BJ (cell line): ENCODE measurements around the gene CNNM2. TPM values are rescaled to one million over a fixed set of nuclear protein-coding genes. Genes with fewer than 3 reads are reported as not detected.
A peak's percentile ranks its signal among the peaks of the same experiment; 100 is the strongest.

Experiments
- CTCF ChIA-PET: fragments of 350-600 bp; formaldehyde crosslinking; extraction: SDS; loops from one replicate; lab custom pipeline; 2021; ENCODE audit warnings: antibody characterized with exemption, inconsistent platforms; lab: Yijun Ruan, JAX
- POLR2A ChIA-PET: fragments of 300-600 bp; sonication (Branson Sonifier 250); formaldehyde crosslinking; extraction: SDS; loops from one replicate; lab custom pipeline; 2021; ENCODE audit warnings: antibody characterized with exemption; lab: Charles Lee
- DNase-seq: peaks from one replicate; pipeline ENCODE4 v3.0.0-alpha.2; 2011; ENCODE audit warnings: low read depth
- H3K27me3 ChIP-seq: 2 replicates; pipeline ENCODE4 v1.6.0; 2011; ENCODE audit warnings: low read length; ENCODE audit not compliant: control insufficient read depth, insufficient read depth
- H3K36me3 ChIP-seq: 2 replicates; pipeline ENCODE4 v1.5.1; 2011; ENCODE audit warnings: low read length; ENCODE audit not compliant: control insufficient read depth, insufficient read depth
- H3K4me3 ChIP-seq: 2 replicates; pipeline ENCODE4 v1.5.1; 2011; ENCODE audit warnings: low read depth, mild to moderate bottlenecking, control low read depth, low read length
- polyA plus RNA-seq: library from polyadenylated mRNA; depleted of rRNA; stranded (reverse); fragments of >200 nt; gene quantifications from 2 replicates; pipeline ENCODE4 v1.2.3, GENCODE V29; 2011
- TF ChIP-seq, protein P1 (sequence below): IDR thresholded peaks from 2 replicates; pipeline ENCODE4 v1.5.1; 2011; ENCODE audit warnings: low read depth, mild to moderate bottlenecking, control low read depth, inconsistent platforms, low read length, moderate library complexity; ENCODE audit not compliant: insufficient read depth

The CNNM2 gene
- polyA plus RNA-seq, 1 experiment = 3.7 TPM

DNA sequence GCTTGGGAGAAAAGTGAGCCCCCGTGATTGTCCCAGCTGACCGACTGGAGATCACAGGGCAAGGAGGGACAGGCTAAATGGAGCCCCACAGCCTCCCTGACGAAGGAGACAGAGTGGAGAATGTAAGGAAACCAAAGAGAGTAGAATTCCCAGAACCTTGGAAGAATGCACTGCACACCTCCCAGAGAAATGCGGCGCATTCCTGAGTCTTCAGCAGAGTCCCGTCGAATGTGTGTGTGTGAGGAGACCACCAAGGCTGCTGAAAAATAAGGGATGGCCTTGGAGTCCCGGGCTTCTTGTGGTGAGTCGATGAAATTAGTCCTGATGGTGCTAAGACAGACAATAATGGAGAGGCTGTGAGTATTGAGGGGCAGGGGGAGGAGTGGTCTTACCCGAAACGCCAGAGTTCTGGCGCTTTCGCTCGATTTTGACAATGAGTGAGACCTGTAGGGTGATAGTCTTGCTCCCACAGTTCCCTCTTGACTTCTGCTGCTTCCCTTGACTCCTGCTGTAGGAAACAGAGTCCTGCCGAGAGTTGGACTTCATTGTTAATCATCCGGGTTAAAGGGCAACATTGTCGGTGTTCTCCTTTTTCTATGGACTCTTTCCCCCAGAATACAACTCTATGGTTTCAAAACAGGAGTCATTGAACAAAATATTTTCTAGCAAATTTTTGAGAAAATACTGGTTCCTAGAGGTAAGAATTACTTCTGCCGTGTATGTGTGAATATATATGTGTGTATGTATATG is 103.2 kb downstream of the CNNM2 start:
- ChIA-PET CTCF (no interaction called here), POLR2A (no interaction called here)
- Histone ChIP-seq H3K4me3 (no peak overlapping the region), H3K36me3 (no peaks in the 10 kb centered on the region), H3K27me3 (no peaks in the 10 kb centered on the region; the same call in 1 of the 2 replicates)
- TF ChIP-seq, protein P1, sequence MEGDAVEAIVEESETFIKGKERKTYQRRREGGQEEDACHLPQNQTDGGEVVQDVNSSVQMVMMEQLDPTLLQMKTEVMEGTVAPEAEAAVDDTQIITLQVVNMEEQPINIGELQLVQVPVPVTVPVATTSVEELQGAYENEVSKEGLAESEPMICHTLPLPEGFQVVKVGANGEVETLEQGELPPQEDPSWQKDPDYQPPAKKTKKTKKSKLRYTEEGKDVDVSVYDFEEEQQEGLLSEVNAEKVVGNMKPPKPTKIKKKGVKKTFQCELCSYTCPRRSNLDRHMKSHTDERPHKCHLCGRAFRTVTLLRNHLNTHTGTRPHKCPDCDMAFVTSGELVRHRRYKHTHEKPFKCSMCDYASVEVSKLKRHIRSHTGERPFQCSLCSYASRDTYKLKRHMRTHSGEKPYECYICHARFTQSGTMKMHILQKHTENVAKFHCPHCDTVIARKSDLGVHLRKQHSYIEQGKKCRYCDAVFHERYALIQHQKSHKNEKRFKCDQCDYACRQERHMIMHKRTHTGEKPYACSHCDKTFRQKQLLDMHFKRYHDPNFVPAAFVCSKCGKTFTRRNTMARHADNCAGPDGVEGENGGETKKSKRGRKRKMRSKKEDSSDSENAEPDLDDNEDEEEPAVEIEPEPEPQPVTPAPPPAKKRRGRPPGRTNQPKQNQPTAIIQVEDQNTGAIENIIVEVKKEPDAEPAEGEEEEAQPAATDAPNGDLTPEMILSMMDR = no peak
- DNase-seq = no peak

DNA sequence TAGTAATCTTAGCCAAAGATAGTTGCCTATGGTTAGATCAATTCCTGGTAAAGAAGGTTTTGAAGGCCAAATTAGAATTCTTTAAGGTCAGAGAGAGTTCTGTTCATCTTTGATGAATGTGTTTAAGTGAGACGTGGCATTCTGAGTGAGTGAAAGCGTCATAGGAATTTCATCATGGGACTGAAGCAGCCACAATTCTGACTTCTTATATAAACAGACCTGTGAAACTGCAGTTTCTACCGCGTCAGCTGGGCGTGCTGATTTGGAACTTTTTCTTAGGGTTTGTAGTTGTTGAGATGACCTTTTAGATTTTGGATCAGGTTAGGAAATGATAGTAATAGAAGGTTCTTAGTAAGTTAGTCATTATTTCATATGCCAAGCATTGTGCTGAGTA is 103.8 kb downstream of the CNNM2 start:
- ChIA-PET POLR2A (no interaction called here), CTCF (no interaction called here)
- Histone ChIP-seq H3K4me3 (no peak overlapping the region), H3K27me3 (no peaks in the 10 kb centered on the region), H3K36me3 (no peaks in the 10 kb centered on the region)
- no peak for DNase-seq
- TF ChIP-seq, protein P1 = no peak

DNA sequence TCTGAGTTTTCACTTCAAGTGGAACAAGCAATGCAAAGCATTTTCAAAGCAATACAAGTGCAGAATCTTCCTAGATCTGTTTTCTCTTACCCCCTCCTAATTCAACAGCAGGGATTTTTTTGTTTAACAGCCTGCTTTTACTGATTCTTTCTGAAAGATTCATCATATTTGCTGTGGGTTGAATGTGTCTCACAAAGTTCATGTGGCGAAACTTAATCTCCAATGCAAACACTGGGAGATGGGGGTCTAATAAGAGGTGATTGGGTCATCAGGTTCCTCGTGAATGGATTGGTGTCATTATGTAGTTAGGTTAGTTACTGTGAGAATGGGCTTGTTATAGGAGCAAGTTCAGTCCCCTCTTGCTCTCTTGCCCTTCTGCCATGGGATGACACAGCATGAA is 107.6 kb downstream of the CNNM2 start:
- no peak for DNase-seq
- TF ChIP-seq, protein P1 = no peak
- CTCF ChIA-PET = no interaction called here
- Histone ChIP-seq H3K36me3 (no peaks in the 10 kb centered on the region), H3K27me3 (no peaks in the 10 kb centered on the region), H3K4me3 (no peak overlapping the region)
- POLR2A ChIA-PET = no interaction called here

DNA sequence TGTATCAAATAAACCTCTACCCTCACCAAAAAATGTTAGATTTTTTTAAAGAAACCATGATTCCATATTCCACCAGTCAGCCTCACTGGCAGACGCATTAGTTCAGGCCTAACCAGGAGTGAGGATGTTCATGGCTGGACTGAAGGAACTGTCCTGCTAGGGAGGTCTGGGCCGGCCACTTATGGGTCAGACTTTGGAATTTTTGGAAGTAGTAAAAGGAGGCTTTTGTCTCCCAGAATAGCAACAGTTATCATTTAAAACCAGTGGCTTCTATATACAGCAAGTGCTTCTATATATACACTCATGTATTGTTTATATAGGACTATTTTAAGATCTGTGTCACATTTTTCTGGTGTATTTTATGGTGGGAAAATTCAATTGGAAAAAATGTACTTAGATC is 120.5 kb downstream of the CNNM2 start:
- POLR2A ChIA-PET = no interaction called here
- DNase-seq = no peak

DNA sequence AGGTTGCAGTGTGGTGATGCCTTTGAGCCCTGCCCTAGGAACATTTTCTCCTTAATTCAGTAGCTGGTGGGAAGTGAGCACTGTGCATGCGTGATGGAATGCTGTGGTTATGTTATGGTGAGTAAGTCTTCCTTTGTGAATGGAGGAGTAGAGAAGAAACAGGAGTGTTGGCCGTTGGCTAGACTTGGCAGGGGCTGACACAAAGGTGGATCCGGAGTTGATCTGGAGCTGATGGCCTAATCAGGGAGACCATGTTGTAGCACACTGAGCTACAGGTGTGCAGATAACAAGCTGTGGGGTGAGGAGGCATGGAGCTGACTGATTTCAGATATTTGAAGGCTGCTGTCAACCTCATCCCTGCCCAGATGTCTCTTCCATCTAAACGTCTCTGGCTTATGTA is 122.3 kb downstream of the CNNM2 start:
- DNase-seq = peak; percentile 34
- TF ChIP-seq, protein P1 = no peak
- H3K4me3 ChIP-seq = no peak overlapping the region
- no peaks in the 10 kb centered on the region for H3K36me3 ChIP-seq
- H3K27me3 ChIP-seq = no peaks in the 10 kb centered on the region
- CTCF ChIA-PET = interaction anchor here (1.0 to 1.4 kb wide), 2 partner anchors 123 to 124 kb away, joined by 3 read pairs; partner anchors contain the start of gene CNNM2
- POLR2A ChIA-PET = no interaction called here

More for the DNA sequence above, 120.5 kb downstream of the CNNM2 start:
- no peaks in the 10 kb centered on the region for H3K36me3 ChIP-seq
- H3K27me3 ChIP-seq = no peaks in the 10 kb centered on the region
- H3K4me3 ChIP-seq = no peak overlapping the region
- CTCF ChIA-PET = interaction anchor here (1.0 kb wide), 1 partner anchor 11 kb away, joined by 3 read pairs; no protein-coding TSS in a partner anchor
- TF ChIP-seq, protein P1 = no peak
